ENCODE measurements around the gene SIDT1. TPM values are rescaled to one million over a fixed set of nuclear protein-coding genes. Genes with fewer than 3 reads are reported as not detected.
A peak's percentile ranks its signal among the peaks of the same experiment; 100 is the strongest.

Gene SIDT1
- total RNA-seq, 1 donor from 2014 or later, result 0.69 TPM

DNA sequence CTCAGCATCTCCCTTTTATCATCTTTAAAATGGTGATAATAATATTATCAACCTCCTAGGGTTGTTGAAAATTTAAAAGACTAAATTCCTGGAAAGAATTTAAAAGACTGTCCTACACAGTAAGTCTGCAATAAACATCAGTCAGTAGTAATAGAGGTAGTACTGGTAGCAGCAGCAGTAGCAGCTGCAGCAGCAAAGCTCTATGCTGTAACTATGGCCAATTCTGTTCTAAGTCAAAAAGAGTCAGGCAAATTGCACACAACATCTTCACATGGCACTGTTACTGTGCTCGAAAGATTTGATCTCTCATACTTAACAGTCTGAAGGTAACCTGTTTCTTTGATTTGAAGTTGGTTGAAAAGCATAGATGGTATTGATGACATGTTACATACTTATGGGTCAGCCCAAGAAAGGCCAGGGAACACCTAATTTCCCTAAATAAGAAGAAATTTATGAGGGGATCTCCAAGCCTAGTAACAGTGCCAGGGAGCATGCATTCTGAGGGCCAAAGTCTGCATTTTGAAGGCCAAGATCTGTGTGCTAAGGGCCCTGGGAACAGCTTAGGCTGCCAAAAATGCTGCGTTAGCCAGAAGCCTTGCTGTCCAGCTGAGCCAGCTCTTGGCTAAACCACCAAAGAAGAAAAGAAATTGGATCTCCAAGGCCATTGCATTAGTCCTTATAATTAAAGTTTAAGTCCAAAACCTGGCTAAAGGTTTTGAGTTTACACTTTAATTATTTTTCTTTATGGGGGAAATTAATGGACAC is 68.2 kb downstream of the SIDT1 start:
- TF ChIP-seq, protein P1, sequence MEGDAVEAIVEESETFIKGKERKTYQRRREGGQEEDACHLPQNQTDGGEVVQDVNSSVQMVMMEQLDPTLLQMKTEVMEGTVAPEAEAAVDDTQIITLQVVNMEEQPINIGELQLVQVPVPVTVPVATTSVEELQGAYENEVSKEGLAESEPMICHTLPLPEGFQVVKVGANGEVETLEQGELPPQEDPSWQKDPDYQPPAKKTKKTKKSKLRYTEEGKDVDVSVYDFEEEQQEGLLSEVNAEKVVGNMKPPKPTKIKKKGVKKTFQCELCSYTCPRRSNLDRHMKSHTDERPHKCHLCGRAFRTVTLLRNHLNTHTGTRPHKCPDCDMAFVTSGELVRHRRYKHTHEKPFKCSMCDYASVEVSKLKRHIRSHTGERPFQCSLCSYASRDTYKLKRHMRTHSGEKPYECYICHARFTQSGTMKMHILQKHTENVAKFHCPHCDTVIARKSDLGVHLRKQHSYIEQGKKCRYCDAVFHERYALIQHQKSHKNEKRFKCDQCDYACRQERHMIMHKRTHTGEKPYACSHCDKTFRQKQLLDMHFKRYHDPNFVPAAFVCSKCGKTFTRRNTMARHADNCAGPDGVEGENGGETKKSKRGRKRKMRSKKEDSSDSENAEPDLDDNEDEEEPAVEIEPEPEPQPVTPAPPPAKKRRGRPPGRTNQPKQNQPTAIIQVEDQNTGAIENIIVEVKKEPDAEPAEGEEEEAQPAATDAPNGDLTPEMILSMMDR (IDR thresholded peaks at IDR 0.05; ENCODE audit: borderline replicate concordance), result no peak
- Histone ChIP-seq H3K4me1 (no peaks in the 10 kb centered on the region), H3K27ac (replicated peaks) (no peak overlapping the region), H3K27me3 (ENCODE audit: low read depth) (no peaks in the 10 kb centered on the region), H3K9me3 (replicated peaks) (no peaks in the 10 kb centered on the region), H3K36me3 (no peaks in the 10 kb centered on the region), H3K4me3 (no peak overlapping the region)
- intact Hi-C loops (cut with micrococcal nuclease), result no loop called here
- DNase-seq, result peak; percentile 23

DNA sequence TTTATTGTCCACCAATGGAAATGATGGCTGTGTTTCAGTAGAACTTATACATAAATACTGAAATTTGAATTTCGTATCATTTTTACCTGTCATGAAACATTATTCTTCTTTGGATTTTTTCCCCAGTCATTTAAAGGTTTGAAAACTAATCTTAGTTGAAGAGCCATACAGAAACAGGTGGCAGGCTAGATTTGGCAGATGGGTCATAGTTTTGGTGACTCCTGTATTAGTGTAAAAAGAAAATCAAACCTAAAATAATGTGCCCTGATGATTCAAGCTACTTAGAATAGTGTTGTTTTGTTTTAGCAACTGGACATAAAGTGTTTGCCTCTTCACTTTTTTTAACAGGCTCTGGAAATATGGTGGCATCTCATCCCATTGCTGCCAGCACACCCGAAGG is 68.9 kb downstream of the SIDT1 start:
- no peaks in the 10 kb centered on the region for H3K27me3 ChIP-seq (ENCODE audit: low read depth)
- DNase-seq, result no peak
- H3K4me3 ChIP-seq, result no peak overlapping the region
- no peak overlapping the region for H3K27ac ChIP-seq (replicated peaks)
- no peaks in the 10 kb centered on the region for H3K4me1 ChIP-seq
- TF ChIP-seq, protein P1 (IDR thresholded peaks at IDR 0.05; ENCODE audit: borderline replicate concordance), result no peak
- H3K9me3 ChIP-seq (replicated peaks), result no peaks in the 10 kb centered on the region
- intact Hi-C loops (cut with micrococcal nuclease), result no loop called here
- no peaks in the 10 kb centered on the region for H3K36me3 ChIP-seq

DNA sequence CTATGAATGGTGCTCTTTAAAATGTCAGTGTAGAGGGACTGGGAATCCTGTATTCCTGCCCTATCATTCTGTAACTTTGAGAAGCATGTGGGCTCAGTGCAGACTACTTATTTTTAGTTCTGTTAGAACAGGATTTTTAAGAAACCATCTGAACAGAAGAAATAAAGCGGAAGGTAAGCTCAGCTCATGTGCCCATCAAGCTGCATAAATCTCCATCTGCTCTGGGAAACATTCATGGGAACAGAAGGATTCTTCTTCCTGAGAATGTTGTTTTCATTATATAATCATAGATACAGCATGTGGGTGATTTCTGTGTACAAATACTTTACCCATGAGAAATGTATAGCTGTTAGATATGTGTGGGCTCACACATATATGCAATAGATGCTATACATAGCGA is 69.9 kb downstream of the SIDT1 start:
- TF ChIP-seq, protein P1 (IDR thresholded peaks at IDR 0.05; ENCODE audit: borderline replicate concordance), result no peak
- intact Hi-C loops (cut with micrococcal nuclease), result no loop called here

GRCh38 chr3:113602836-113603235 is 70.5 kb downstream of the SIDT1 start:
- intact Hi-C loops (cut with micrococcal nuclease), result no loop called here
- no peak overlapping the region for H3K27ac ChIP-seq (replicated peaks)
- no peak for DNase-seq
- no peaks in the 10 kb centered on the region for H3K36me3 ChIP-seq
- TF ChIP-seq, protein P1 (IDR thresholded peaks at IDR 0.05; ENCODE audit: borderline replicate concordance), result no peak
- H3K27me3 ChIP-seq (ENCODE audit: low read depth), result no peaks in the 10 kb centered on the region
- no peaks in the 10 kb centered on the region for H3K9me3 ChIP-seq (replicated peaks)
- no peaks in the 10 kb centered on the region for H3K4me1 ChIP-seq
- no peak overlapping the region for H3K4me3 ChIP-seq

More for the DNA sequence above, 69.9 kb downstream of the SIDT1 start:
- no peaks in the 10 kb centered on the region for H3K9me3 ChIP-seq (replicated peaks)
- H3K4me1 ChIP-seq, result no peaks in the 10 kb centered on the region
- no peaks in the 10 kb centered on the region for H3K27me3 ChIP-seq (ENCODE audit: low read depth)
- no peak for DNase-seq
- H3K36me3 ChIP-seq, result no peaks in the 10 kb centered on the region
- no peak overlapping the region for H3K27ac ChIP-seq (replicated peaks)
- no peak overlapping the region for H3K4me3 ChIP-seq

DNA sequence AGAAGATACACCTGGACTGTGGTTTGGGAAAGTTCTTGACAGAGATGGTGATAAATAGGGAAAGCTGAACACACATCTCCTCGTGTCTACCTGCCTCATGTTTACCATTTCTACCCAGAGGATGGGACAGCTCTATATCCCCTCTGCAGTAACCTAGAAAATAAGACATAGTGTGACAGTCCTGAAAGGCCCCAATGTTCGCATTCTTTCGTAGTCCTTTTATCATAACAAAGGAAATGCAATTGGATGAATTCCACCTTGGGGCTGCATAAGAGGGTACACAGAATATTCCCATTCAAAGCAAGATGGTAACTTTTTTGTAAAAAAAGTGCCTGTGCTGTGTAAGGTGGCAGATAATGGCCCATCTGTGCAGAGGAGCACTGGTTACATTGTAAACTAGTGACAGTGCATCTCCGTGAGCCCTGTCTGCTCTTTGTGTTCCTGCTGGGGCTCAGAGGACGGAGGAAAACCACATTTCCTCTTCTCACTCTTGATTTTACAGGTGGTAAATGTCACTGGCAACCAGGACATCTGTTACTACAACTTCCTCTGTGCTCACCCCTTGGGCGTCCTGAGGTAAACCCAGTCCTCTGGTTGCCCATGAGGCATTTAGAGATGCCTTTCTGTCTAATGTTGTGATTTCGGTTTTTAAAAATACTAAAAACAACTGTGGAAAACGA is 74.3 kb downstream of the SIDT1 start:
- no peak for DNase-seq
- Histone ChIP-seq H3K27ac (replicated peaks) (no peak overlapping the region), H3K4me1 (no peaks in the 10 kb centered on the region), H3K9me3 (replicated peaks) (no peaks in the 10 kb centered on the region), H3K27me3 (ENCODE audit: low read depth) (no peaks in the 10 kb centered on the region), H3K4me3 (no peak overlapping the region), H3K36me3 (no peaks in the 10 kb centered on the region)
- TF ChIP-seq, protein P1 (IDR thresholded peaks at IDR 0.05; ENCODE audit: borderline replicate concordance), result no peak
- intact Hi-C loops (cut with micrococcal nuclease), result no loop called here
